Breast epithelium (tissue), 3 donors: ENCODE data around the gene NADSYN1.

Experiments
- CTCF ChIP-seq, 3 donors: fragments of 450-650 bp; IDR thresholded peaks; one replicate each; pipeline ENCODE4 v1.5.1; 2016 to 2017; ENCODE audit warnings: antibody characterized with exemption in 3 of 3, mild to moderate bottlenecking in 3 of 3, moderate library complexity in 3 of 3
- POLR2A ChIP-seq: fragments of 450-650 bp; IDR thresholded peaks from one replicate; pipeline ENCODE4 v1.6.1; 2016; ENCODE audit warnings: antibody characterized with exemption, mild to moderate bottlenecking, moderate library complexity
- POLR2AphosphoS5 ChIP-seq, 3 donors: sonication (generic); formaldehyde crosslinking; IDR thresholded peaks; one replicate each; pipeline ENCODE4 v1.6.1; 2017; ENCODE audit warnings: antibody characterized with exemption in 3 of 3

- TF ChIP-seq CTCF (IDR thresholded peaks at IDR 0.05) (no peak), POLR2A (no peak), POLR2AphosphoS5 (IDR thresholded peaks at IDR 0.05) (no peak)
Measured at GRCh38 chr11:71498091-71498490, 45.1 kb downstream of the NADSYN1 start.
